HepG2 (cell line): ENCODE measurements around the gene LIFR. TPM values are rescaled to one million over a fixed set of nuclear protein-coding genes. Genes with fewer than 3 reads are reported as not detected.

Experiments
- ATF7-NPFF ChIP-seq: sonication (generic); formaldehyde crosslinking; IDR thresholded peaks from 2 replicates; pipeline ENCODE4 v1.8.1; 2023; ENCODE audit warnings: mild to moderate bottlenecking, low read depth, missing genetic modification reagents, moderate library complexity
- CCAR2 ChIP-seq: fragments of 200-400 bp; formaldehyde crosslinking; optimal IDR thresholded peaks from 2 replicates; pipeline ENCODE3; 2018; ENCODE audit warnings: low read depth, mild to moderate bottlenecking, low read length, moderate library complexity
- DNMT1 ChIP-seq: sonication (generic); formaldehyde crosslinking; IDR thresholded peaks from 2 replicates; pipeline ENCODE4 v1.5.1; 2020; ENCODE audit warnings: mild to moderate bottlenecking, missing genetic modification reagents
- KDM2A ChIP-seq: sonication (generic); formaldehyde crosslinking; IDR thresholded peaks from 2 replicates; pipeline ENCODE4 v1.4.0; 2020; ENCODE audit warnings: low read depth, missing genetic modification reagents, borderline replicate concordance
- MAFK ChIP-seq, 2 experiments: IDR thresholded peaks in 1 of 2; conservative IDR thresholded peaks in 1 of 2; 2 replicates each; pipeline ENCODE4 v1.6.1; 2011; ENCODE audit warnings: improper control_type of control experiment in 2 of 2, low read length in 2 of 2
- NFATC3 ChIP-seq: sonication (generic); formaldehyde crosslinking; IDR thresholded peaks from 2 replicates; pipeline ENCODE4 v1.5.1; 2020; ENCODE audit warnings: mild to moderate bottlenecking, missing genetic modification reagents
- NPAS2 ChIP-seq: sonication (generic); formaldehyde crosslinking; IDR thresholded peaks from 2 replicates; pipeline ENCODE4 v1.8.0; 2022; ENCODE audit warnings: mild to moderate bottlenecking, missing genetic modification reagents, borderline replicate concordance
- ZNF235 ChIP-seq: sonication (generic); formaldehyde crosslinking; IDR thresholded peaks from 2 replicates; pipeline ENCODE4 v1.8.1; 2023; ENCODE audit warnings: mild to moderate bottlenecking, missing genetic modification reagents, borderline replicate concordance
- ZNF3 ChIP-seq: IDR thresholded peaks from 2 replicates; pipeline ENCODE4 v1.7.0; 2017; ENCODE audit warnings: inconsistent platforms
- ZNF34 ChIP-seq: sonication (generic); formaldehyde crosslinking; IDR thresholded peaks from 2 replicates; pipeline ENCODE4 v1.4.0; 2020; ENCODE audit warnings: mild to moderate bottlenecking, missing genetic modification reagents, borderline replicate concordance
- ZNF569 ChIP-seq: sonication (generic); formaldehyde crosslinking; IDR thresholded peaks from 2 replicates; pipeline ENCODE4 v1.5.0; 2020; ENCODE audit warnings: mild to moderate bottlenecking, missing genetic modification reagents, moderate library complexity, borderline replicate concordance
- ZNF629 ChIP-seq: sonication (generic); formaldehyde crosslinking; conservative IDR thresholded peaks from 2 replicates; pipeline ENCODE4 v1.5.0; 2020; ENCODE audit warnings: missing genetic modification reagents
- ZNF674 ChIP-seq: sonication (generic); formaldehyde crosslinking; IDR thresholded peaks from 2 replicates; pipeline ENCODE4 v1.5.0; 2020; ENCODE audit warnings: low read depth, mild to moderate bottlenecking, missing genetic modification reagents
- ZNF737 ChIP-seq: sonication (generic); formaldehyde crosslinking; IDR thresholded peaks from 2 replicates; pipeline ENCODE4 v1.5.0; 2020; ENCODE audit warnings: missing genetic modification reagents, mild to moderate bottlenecking, borderline replicate concordance
- ZNF749 ChIP-seq: sonication (generic); formaldehyde crosslinking; IDR thresholded peaks from 2 replicates; pipeline ENCODE4 v1.8.0; 2022; ENCODE audit warnings: mild to moderate bottlenecking, missing genetic modification reagents, moderate library complexity, borderline replicate concordance
- ZZZ3 ChIP-seq: sonication (generic); formaldehyde crosslinking; IDR thresholded peaks from 2 replicates; pipeline ENCODE4 v1.4.0; 2020; ENCODE audit warnings: missing genetic modification reagents, mild to moderate bottlenecking, borderline replicate concordance
- polyA plus RNA-seq, 8 experiments: library from polyadenylated mRNA; depleted of rRNA in 3 of 8; stranded (reverse) in 7 of 8; unstranded in 1 of 8; fragments of >200 nt; fragmentation: Illumina TruSeq in 4 of 8; extraction: Trizol in 4 of 8; gene quantifications; 2 replicates each; pipeline versions ENCODE4 v1.2.1 to v1.2.3, GENCODE V29; 2011 to 2016; ENCODE audit warnings: low read depth in 4 of 8, missing spikeins in 1 of 8, mixed read lengths in 1 of 8; ENCODE audit not compliant: insufficient read depth in 1 of 8
- total RNA-seq, 5 experiments: library from RNA; depleted of rRNA; stranded (reverse); fragments of >200 nt; fragmentation: Illumina TruSeq; extraction: Trizol; gene quantifications; 2 replicates each; pipeline ENCODE4 v1.2.3, GENCODE V29; 2016; ENCODE audit warnings: low read depth in 1 of 5
- TF ChIP-seq, protein P1 (sequence below): sonication (generic); formaldehyde crosslinking; IDR thresholded peaks from 2 replicates; pipeline ENCODE4 v1.5.0; 2020; ENCODE audit warnings: mild to moderate bottlenecking, missing genetic modification reagents
- TF ChIP-seq, protein P2 (sequence below): sonication (generic); formaldehyde crosslinking; IDR thresholded peaks from 2 replicates; pipeline ENCODE4 v1.5.0; 2020; ENCODE audit warnings: mild to moderate bottlenecking, missing genetic modification reagents, borderline replicate concordance
- TF ChIP-seq, protein P3 (sequence below): sonication (generic); formaldehyde crosslinking; IDR thresholded peaks from 2 replicates; pipeline ENCODE4 v1.4.0; 2020; ENCODE audit warnings: mild to moderate bottlenecking, missing genetic modification reagents, borderline replicate concordance

LIFR gene
- total and polyA plus RNA-seq, 2 of the 13 experiments (the other 11 are each of a cell fraction or from before 2014, with no cell fraction given) = 6.3 to 25.2 TPM

DNA sequence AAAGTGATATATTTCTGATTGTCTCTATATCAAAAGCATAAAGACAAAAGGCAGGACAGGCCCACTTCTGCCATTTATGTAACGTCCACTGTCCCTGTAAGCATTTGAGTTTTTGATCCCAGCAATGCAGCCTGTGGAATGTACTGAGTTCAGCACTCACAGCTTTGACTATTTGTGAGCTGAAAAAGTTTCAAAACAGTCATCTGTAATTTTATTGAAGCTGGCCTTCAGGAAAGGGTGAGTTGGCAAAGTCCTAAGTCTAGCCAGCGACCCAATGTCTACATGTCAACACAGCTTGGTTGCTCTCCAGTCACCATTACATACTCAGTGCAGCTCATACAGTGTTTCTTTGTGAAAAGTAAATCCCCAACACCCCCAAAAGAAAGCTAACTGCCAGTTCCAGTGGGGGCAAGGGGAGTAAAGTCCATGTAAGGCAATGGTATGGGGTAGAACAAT is 9.7 kb downstream of the LIFR start (continued):
- TF ChIP-seq, protein P1, sequence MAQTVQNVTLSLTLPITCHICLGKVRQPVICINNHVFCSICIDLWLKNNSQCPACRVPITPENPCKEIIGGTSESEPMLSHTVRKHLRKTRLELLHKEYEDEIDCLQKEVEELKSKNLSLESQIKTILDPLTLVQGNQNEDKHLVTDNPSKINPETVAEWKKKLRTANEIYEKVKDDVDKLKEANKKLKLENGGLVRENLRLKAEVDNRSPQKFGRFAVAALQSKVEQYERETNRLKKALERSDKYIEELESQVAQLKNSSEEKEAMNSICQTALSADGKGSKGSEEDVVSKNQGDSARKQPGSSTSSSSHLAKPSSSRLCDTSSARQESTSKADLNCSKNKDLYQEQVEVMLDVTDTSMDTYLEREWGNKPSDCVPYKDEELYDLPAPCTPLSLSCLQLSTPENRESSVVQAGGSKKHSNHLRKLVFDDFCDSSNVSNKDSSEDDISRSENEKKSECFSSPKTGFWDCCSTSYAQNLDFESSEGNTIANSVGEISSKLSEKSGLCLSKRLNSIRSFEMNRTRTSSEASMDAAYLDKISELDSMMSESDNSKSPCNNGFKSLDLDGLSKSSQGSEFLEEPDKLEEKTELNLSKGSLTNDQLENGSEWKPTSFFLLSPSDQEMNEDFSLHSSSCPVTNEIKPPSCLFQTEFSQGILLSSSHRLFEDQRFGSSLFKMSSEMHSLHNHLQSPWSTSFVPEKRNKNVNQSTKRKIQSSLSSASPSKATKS = no peak
- TF ChIP-seq ZNF569 (no peak), NFATC3 (no peak), ZNF674 (CRISPR knock-in tag) (no peak), NPAS2 (CRISPR knock-in tag) (no peak), ZZZ3 (CRISPR knock-in tag) (no peak), MAFK (conservative IDR thresholded peaks at IDR 0.05 in 1 of 2, IDR thresholded peaks at IDR 0.05 in 1 of 2; ENCODE audit: low read length in 2 of 2) (peak; percentile 55 to 67), ZNF235 (CRISPR knock-in tag) (no peak), ZNF34 (no peak), KDM2A (no peak), ZNF737 (no peak), ZNF749 (no peak), CCAR2 (no peak), ATF7-NPFF (CRISPR knock-in tag) (no peak), ZNF629 (CRISPR knock-in tag) (0 out of 2 replicates have a peak, but pooled peaks have one; percentile 45), DNMT1 (no peak), ZNF3 (CRISPR knock-in tag) (no peak)
- TF ChIP-seq, protein P2, sequence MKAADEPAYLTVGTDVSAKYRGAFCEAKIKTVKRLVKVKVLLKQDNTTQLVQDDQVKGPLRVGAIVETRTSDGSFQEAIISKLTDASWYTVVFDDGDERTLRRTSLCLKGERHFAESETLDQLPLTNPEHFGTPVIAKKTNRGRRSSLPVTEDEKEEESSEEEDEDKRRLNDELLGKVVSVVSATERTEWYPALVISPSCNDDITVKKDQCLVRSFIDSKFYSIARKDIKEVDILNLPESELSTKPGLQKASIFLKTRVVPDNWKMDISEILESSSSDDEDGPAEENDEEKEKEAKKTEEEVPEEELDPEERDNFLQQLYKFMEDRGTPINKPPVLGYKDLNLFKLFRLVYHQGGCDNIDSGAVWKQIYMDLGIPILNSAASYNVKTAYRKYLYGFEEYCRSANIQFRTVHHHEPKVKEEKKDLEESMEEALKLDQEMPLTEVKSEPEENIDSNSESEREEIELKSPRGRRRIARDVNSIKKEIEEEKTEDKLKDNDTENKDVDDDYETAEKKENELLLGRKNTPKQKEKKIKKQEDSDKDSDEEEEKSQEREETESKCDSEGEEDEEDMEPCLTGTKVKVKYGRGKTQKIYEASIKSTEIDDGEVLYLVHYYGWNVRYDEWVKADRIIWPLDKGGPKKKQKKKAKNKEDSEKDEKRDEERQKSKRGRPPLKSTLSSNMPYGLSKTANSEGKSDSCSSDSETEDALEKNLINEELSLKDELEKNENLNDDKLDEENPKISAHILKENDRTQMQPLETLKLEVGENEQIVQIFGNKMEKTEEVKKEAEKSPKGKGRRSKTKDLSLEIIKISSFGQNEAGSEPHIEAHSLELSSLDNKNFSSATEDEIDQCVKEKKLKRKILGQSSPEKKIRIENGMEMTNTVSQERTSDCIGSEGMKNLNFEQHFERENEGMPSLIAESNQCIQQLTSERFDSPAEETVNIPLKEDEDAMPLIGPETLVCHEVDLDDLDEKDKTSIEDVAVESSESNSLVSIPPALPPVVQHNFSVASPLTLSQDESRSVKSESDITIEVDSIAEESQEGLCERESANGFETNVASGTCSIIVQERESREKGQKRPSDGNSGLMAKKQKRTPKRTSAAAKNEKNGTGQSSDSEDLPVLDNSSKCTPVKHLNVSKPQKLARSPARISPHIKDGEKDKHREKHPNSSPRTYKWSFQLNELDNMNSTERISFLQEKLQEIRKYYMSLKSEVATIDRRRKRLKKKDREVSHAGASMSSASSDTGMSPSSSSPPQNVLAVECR = peak; percentile 34; the same call in 1 of the 2 replicates
- TF ChIP-seq, protein P3, sequence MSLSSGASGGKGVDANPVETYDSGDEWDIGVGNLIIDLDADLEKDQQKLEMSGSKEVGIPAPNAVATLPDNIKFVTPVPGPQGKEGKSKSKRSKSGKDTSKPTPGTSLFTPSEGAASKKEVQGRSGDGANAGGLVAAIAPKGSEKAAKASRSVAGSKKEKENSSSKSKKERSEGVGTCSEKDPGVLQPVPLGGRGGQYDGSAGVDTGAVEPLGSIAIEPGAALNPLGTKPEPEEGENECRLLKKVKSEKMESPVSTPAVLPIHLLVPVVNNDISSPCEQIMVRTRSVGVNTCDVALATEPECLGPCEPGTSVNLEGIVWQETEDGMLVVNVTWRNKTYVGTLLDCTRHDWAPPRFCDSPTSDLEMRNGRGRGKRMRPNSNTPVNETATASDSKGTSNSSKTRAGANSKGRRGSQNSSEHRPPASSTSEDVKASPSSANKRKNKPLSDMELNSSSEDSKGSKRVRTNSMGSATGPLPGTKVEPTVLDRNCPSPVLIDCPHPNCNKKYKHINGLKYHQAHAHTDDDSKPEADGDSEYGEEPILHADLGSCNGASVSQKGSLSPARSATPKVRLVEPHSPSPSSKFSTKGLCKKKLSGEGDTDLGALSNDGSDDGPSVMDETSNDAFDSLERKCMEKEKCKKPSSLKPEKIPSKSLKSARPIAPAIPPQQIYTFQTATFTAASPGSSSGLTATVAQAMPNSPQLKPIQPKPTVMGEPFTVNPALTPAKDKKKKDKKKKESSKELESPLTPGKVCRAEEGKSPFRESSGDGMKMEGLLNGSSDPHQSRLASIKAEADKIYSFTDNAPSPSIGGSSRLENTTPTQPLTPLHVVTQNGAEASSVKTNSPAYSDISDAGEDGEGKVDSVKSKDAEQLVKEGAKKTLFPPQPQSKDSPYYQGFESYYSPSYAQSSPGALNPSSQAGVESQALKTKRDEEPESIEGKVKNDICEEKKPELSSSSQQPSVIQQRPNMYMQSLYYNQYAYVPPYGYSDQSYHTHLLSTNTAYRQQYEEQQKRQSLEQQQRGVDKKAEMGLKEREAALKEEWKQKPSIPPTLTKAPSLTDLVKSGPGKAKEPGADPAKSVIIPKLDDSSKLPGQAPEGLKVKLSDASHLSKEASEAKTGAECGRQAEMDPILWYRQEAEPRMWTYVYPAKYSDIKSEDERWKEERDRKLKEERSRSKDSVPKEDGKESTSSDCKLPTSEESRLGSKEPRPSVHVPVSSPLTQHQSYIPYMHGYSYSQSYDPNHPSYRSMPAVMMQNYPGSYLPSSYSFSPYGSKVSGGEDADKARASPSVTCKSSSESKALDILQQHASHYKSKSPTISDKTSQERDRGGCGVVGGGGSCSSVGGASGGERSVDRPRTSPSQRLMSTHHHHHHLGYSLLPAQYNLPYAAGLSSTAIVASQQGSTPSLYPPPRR (CRISPR knock-in tag) = peak; percentile 31; the same call in 1 of the 2 replicates
